CD4-positive, alpha-beta T cell treated with Interleukin-2 at 100 ng/mL for 4 hours (primary cell): ENCODE data around the gene WSCD2.
"Not testable (repeated sequence)": the region's sequence is repeated elsewhere in the genome, so short reads cannot be mapped to it uniquely, and the experiment has no call there.

Source experiments
- DNase-seq: peaks from one replicate; pipeline ENCODE4 v3.0.0-alpha.2; 2020; ENCODE audit warnings: low spot score

The WSCD2 gene

GRCh38 chr12:108196319-108196718, 67.2 kb downstream of the WSCD2 start:
- no peak for DNase-seq

DNA sequence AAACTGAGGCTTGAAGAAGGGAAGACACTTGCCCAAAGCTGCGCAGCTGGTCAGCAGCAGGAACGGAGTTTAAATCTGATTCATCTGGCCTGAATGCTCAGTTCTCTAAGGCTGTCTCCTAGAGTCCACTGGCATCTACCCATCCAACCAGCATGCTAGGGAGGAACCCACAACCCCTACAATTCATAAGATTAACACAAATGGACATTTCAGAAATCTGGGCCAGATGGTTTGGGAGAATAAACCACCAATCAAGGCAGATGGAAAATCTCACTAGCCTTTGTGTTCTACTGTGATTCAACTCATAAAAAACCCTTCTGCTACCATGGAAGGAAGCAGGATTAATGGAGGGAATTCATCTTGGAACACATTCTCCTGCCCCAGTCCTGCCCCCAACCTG, 67.8 kb downstream of the WSCD2 start:
- no peak for DNase-seq

- DNase-seq = no peak
Measured at GRCh38 chr12:108198043-108198442, 69.0 kb downstream of the WSCD2 start.

DNA sequence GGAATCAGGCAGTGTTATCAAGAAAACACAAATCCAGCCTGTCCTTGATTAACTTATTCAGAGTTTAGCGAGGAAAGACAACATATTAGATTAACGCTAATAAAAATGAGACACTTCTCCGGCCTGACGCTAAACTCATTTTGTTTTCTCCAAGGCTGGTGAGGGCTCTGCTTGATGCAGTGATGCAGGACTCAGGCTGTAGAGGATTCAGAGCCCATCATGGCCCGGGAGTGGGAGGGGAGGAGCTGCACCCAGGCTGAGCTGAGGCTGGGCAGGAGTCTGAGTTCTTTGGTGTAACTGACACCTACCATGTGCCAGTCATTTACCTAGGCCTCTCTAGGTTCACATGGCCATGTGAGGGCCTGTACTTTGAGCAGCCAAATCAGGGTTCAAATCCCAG, 70.0 kb downstream of the WSCD2 start:
- no peak for DNase-seq

DNA sequence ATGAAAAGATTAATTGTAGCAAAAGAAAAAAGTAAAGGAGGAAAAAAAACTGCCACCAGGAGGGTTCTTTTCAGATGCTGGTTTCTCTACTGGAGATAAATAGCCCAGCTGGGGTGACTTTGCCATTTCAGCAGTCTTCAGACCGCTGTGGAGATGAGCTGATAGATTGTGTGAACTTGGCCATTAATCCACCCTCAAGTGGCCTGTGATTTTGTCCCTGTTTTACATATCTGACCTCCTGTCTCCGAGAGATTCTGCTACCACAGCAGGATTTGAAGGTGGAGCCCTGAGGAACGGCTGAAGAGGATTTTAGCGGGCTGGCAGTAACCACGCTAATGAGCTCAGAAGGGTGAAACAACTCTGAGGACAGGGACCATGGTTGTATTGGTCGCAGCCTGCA, 72.7 kb downstream of the WSCD2 start:
- no peak for DNase-seq

DNA sequence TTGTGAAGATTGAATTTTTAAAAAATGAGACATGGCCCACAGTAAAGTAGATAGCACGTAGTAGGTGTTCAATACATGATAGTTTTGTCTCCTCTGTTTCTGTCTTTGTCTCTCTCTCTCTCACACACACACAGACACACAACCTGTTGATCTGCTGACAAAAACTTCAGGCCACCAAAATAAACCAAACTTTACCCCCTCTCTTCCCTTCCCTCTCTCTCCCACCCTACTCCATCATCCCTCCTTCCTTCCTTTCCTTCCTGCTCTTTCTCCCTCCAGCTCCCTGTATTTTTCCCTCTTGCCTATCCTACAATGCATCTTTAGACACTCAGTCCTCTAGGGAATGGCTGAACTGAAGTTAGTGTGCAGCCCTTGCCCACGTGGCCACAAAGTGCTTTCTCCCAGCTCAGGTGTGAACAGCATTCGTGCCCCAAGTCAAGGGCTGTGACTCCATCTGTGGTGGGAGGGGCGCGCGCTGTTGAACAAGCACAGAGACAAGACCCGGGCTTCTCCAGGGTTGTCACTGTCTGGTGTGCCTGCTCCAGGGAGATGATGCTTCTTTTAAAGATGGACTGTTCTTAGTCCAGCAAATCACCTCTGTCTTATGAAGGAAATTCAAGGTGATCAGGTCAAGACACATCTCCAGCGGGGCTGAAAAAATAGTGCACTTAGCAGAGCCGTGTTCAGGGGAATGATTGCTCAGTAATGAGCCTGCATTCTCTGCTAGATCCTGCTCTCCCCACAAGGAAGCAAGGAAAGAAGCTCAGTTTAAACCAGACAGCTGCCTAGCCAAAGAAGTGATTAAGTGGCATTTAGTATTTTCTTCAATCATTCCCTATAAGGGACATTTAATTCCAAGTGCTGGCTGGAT, 75.3 kb downstream of the WSCD2 start:
- no peak for DNase-seq

GRCh38 chr12:108205864-108206263, 76.8 kb downstream of the WSCD2 start:
- no peak for DNase-seq

GRCh38 chr12:108207791-108208730, 79.0 kb downstream of the WSCD2 start:
- no peak for DNase-seq

GRCh38 chr12:108210001-108210400, 80.9 kb downstream of the WSCD2 start:
- no peak for DNase-seq

DNA sequence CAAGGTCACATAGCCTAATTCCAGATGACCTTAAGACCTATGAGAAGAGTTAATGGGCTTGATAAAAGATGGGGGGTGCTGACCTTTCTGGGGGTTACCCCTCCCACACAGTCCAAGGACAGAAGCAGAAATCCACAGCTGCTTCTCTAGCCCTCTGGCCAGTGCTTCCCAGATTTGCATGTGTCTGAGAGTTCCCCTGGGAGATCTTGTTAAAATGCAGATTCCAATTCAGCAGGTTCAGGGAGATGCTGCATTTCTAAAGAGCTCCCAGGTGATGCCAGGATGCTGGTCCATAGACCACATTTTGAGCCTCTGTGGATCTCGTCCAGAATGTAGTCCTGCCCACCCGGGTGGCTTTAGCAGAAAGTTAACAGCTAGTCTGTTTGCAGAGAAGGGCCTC, 82.1 kb downstream of the WSCD2 start:
- no peak for DNase-seq

GRCh38 chr12:108213871-108214445, 84.9 kb downstream of the WSCD2 start:
- DNase-seq = no peak

GRCh38 chr12:108214486-108214885, 85.4 kb downstream of the WSCD2 start:
- DNase-seq = peak; percentile 3

DNA sequence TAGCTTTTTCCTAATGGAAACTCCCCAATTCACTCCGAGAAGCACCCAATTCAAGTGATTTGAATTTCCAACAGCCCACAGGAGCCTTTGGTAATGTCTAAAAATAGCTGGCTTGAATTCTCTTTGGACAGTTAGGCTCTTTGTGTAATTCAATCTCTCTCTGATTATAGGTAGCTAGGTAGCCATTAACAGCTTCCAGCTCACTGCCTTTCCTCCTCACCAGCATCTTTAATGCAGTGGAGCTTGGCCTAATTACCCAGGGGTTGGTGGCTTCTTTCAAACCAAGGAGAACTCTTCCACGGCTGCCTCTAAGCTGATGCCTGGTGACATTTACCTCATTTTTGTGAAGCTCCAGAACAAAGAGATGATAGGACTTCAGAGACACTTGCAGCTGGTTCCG, 86.4 kb downstream of the WSCD2 start:
- no peak for DNase-seq

- DNase-seq = no peak
Measured at GRCh38 chr12:108218921-108219320, 89.8 kb downstream of the WSCD2 start.

GRCh38 chr12:108225101-108225500, 96.0 kb downstream of the WSCD2 start:
- DNase-seq = not testable (repeated sequence)

DNA sequence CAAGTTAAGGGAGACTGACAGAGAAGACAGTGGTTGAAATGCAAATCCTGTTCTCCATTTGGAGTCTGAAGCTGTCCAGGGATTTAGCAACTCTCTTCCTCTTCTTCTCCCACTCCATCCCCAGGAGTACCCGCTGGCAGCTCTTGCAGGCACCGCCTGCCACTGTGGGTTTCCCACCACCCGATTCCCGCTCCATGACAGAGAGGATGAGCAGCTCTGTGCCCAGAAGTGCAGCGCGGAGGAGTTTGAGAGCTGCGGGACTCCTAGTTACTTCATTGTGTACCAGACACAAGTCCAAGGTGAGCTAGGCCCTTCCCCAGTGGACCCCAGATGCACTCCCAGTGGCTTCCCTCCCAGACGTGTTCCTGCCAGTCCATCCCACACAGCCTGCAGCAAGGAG, 97.8 kb downstream of the WSCD2 start:
- DNase-seq = no peak

- DNase-seq = no peak
Measured at GRCh38 chr12:108228746-108229145, 99.7 kb downstream of the WSCD2 start.

GRCh38 chr12:108231109-108231905, 102.2 kb downstream of the WSCD2 start:
- DNase-seq = no peak

DNA sequence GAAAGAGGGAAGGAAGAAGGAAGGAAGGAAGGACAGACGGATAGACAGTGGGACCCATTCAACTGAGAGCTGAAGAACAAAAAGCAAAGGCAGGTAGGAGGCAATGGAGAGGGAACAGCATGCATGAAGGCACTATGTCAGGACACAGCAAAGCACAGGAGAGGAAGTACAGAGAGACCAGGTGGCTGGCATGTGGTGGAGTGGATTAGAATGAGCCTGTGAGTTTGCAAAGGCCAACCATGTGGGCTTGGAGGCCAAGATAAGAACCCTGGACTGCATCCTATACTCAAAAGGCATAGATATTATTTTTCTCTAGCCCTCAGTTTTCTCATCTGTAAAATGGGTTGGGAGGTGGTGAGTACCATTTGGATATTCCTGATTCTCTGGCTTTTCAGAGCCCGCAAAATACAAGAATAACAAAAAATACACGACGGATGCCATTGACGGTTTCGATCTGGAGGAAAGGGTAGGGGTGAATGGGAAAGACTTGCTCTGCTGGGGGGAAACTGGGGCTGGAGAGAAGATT, 102.9 kb downstream of the WSCD2 start:
- no peak for DNase-seq

GRCh38 chr12:108232565-108232964, 103.5 kb downstream of the WSCD2 start:
- DNase-seq = no peak

DNA sequence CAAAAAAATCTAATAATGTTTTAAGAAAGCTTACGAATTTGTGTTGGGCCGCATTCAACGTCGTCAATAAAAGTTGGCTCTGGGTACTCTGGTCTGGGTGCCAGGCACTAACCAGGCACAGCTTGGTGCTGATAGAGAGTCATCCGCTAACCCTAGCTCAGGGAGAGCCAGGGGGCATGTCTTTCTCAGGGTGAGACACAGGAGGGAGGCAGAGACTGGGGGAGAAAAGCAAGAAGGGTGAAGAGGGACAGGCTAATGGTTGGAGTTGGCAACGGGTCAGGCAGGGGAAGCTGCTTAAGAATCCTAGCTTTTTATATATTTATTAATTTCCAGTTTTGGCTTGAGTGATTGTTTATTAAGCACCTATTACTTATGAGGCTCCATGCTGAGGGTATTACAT, 105.1 kb downstream of the WSCD2 start:
- DNase-seq = peak; percentile 22
